ENCODE data around the gene PAK1.
A peak's percentile ranks its signal among the peaks of the same experiment; 100 is the strongest.

The PAK1 gene

DNA sequence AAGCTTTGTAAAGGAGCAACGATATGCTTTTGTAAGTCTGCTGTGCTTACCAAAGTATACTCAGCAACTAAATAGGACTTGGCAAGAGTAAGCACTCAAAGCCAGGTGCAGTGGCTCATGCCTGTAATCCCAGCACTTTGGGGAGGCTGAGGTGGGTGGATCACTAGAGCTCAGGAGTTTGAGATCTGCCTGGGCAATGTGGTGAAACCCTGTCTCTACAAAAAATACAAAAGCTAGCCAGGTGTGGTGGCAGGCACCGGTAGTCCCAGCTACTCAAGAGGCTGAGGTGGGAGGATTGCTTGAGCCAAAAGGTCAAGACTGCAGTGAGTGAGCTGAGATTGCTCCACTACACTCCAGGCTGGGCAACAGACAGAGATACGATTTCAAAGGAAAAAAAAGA lies 67.5 kb downstream of the PAK1 start:
- TF ChIP-seq TCF12 (IDR thresholded peaks at IDR 0.05; ENCODE audit: low read depth) (no peak), USF1 (IDR thresholded peaks at IDR 0.05) (no peak), CREB1 (IDR thresholded peaks at IDR 0.05; ENCODE audit: low read depth) (no peak), YY1 (IDR thresholded peaks at IDR 0.05; ENCODE audit: low read depth) (no peak), EGR1 (IDR thresholded peaks at IDR 0.05) (no peak), ZBTB7A (IDR thresholded peaks at IDR 0.05; ENCODE audit: low read depth) (no peak), TAF1 (IDR thresholded peaks at IDR 0.05; ENCODE audit: low read depth) (no peak), RAD21 (IDR thresholded peaks at IDR 0.05; ENCODE audit: low read depth) (no peak), EP300 (IDR thresholded peaks at IDR 0.05; ENCODE audit: borderline replicate concordance) (no peak), CEBPB (IDR thresholded peaks at IDR 0.05) (no peak), NFIC (IDR thresholded peaks at IDR 0.05) (no peak), FOXM1 (IDR thresholded peaks at IDR 0.05; ENCODE audit: borderline replicate concordance, low read depth) (no peak), TEAD4 (IDR thresholded peaks at IDR 0.05) (no peak)
- TF ChIP-seq, protein P1, sequence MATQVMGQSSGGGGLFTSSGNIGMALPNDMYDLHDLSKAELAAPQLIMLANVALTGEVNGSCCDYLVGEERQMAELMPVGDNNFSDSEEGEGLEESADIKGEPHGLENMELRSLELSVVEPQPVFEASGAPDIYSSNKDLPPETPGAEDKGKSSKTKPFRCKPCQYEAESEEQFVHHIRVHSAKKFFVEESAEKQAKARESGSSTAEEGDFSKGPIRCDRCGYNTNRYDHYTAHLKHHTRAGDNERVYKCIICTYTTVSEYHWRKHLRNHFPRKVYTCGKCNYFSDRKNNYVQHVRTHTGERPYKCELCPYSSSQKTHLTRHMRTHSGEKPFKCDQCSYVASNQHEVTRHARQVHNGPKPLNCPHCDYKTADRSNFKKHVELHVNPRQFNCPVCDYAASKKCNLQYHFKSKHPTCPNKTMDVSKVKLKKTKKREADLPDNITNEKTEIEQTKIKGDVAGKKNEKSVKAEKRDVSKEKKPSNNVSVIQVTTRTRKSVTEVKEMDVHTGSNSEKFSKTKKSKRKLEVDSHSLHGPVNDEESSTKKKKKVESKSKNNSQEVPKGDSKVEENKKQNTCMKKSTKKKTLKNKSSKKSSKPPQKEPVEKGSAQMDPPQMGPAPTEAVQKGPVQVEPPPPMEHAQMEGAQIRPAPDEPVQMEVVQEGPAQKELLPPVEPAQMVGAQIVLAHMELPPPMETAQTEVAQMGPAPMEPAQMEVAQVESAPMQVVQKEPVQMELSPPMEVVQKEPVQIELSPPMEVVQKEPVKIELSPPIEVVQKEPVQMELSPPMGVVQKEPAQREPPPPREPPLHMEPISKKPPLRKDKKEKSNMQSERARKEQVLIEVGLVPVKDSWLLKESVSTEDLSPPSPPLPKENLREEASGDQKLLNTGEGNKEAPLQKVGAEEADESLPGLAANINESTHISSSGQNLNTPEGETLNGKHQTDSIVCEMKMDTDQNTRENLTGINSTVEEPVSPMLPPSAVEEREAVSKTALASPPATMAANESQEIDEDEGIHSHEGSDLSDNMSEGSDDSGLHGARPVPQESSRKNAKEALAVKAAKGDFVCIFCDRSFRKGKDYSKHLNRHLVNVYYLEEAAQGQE (IDR thresholded peaks at IDR 0.05; ENCODE audit: low read depth): no peak
- TF ChIP-seq, protein P2, sequence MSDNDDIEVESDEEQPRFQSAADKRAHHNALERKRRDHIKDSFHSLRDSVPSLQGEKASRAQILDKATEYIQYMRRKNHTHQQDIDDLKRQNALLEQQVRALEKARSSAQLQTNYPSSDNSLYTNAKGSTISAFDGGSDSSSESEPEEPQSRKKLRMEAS (IDR thresholded peaks at IDR 0.05): no peak

DNA sequence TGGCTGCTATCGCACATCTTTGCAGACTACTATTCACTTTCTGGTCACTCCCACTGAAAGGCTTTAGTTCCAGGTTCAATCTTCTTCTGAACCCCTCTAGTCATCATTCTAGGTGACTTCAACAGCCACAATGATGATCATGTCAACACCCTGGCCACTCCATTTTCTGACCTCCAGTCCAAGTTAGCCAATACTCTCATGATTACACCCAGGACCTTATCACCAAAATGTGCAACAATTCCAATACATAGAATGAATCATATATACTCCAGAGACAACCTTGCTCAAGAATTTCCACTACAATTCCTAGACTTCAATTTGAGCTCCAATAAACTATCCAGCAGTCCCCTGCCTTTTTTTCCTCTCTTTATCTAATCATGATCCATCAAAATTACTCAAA lies 70.7 kb downstream of the PAK1 start:
- TF ChIP-seq RAD21 (IDR thresholded peaks at IDR 0.05; ENCODE audit: low read depth) (no peak), FOXM1 (IDR thresholded peaks at IDR 0.05; ENCODE audit: borderline replicate concordance, low read depth) (no peak), ZBTB7A (IDR thresholded peaks at IDR 0.05; ENCODE audit: low read depth) (no peak), TCF12 (IDR thresholded peaks at IDR 0.05; ENCODE audit: low read depth) (no peak), CREB1 (IDR thresholded peaks at IDR 0.05; ENCODE audit: low read depth) (no peak), TEAD4 (IDR thresholded peaks at IDR 0.05) (no peak), TAF1 (IDR thresholded peaks at IDR 0.05; ENCODE audit: low read depth) (no peak), USF1 (IDR thresholded peaks at IDR 0.05) (no peak), EGR1 (IDR thresholded peaks at IDR 0.05) (no peak), YY1 (IDR thresholded peaks at IDR 0.05; ENCODE audit: low read depth) (no peak), EP300 (IDR thresholded peaks at IDR 0.05; ENCODE audit: borderline replicate concordance) (no peak), CEBPB (IDR thresholded peaks at IDR 0.05) (no peak)
- TF ChIP-seq, protein P2 (IDR thresholded peaks at IDR 0.05): no peak
- TF ChIP-seq, protein P1 (IDR thresholded peaks at IDR 0.05; ENCODE audit: low read depth): no peak

GRCh38 chr11:77402218-77402556 lies 71.7 kb downstream of the PAK1 start:
- TF ChIP-seq TEAD4 (IDR thresholded peaks at IDR 0.05) (no peak), RAD21 (IDR thresholded peaks at IDR 0.05; ENCODE audit: low read depth) (no peak), EP300 (IDR thresholded peaks at IDR 0.05; ENCODE audit: borderline replicate concordance) (no peak), FOXM1 (IDR thresholded peaks at IDR 0.05; ENCODE audit: borderline replicate concordance, low read depth) (no peak), TCF12 (IDR thresholded peaks at IDR 0.05; ENCODE audit: low read depth) (0 out of 2 replicates have a peak, but pooled peaks have one; percentile 7)

GRCh38 chr11:77401486-77402217 lies 72.2 kb downstream of the PAK1 start:
- no peak for TF ChIP-seq ZBTB7A (IDR thresholded peaks at IDR 0.05; ENCODE audit: low read depth)
- 0 out of 2 replicates have a peak, but pooled peaks have one; percentile 19 for TF ChIP-seq TCF12 (IDR thresholded peaks at IDR 0.05; ENCODE audit: low read depth)

GRCh38 chr11:77400775-77401449 lies 73.0 kb downstream of the PAK1 start:
- TF ChIP-seq USF1 (IDR thresholded peaks at IDR 0.05): no peak
- TF ChIP-seq, protein P2 (IDR thresholded peaks at IDR 0.05): no peak
- no peak for TF ChIP-seq RAD21 (IDR thresholded peaks at IDR 0.05; ENCODE audit: low read depth)
- no peak for TF ChIP-seq CEBPB (IDR thresholded peaks at IDR 0.05)
- TF ChIP-seq TEAD4 (IDR thresholded peaks at IDR 0.05): no peak
- no peak for TF ChIP-seq CREB1 (IDR thresholded peaks at IDR 0.05; ENCODE audit: low read depth)
- TF ChIP-seq YY1 (IDR thresholded peaks at IDR 0.05; ENCODE audit: low read depth): no peak
- TF ChIP-seq TCF12 (IDR thresholded peaks at IDR 0.05; ENCODE audit: low read depth): no peak
- TF ChIP-seq, protein P1 (IDR thresholded peaks at IDR 0.05; ENCODE audit: low read depth): no peak
- no peak for TF ChIP-seq TAF1 (IDR thresholded peaks at IDR 0.05; ENCODE audit: low read depth)
- TF ChIP-seq NFIC (IDR thresholded peaks at IDR 0.05): no peak
